Upper lobe of left lung (tissue), 6 donors: ENCODE results near the gene LIME1. TPM values are rescaled to one million over a fixed set of nuclear protein-coding genes. Genes with fewer than 3 reads are reported as not detected.

ENCODE experiments used
- ATAC-seq, 2 donors: fragments of 200-7000 bp; cut with Tn5 transposase; one replicate each; pipeline ENCODE4 v1.9.1; 2022; ENCODE audit warnings: mild to moderate bottlenecking in 2 of 2, moderate library complexity in 2 of 2; ENCODE audit not compliant: low FRiP score in 2 of 2
- DNase-seq, 2 donors: peaks; one replicate each; pipeline ENCODE4 v3.0.0-alpha.2; 2019 to 2020
- H3K27ac ChIP-seq, 4 donors: fragments of 200-600 bp; sonication (generic); one replicate each; pipeline ENCODE4 v1.5.1; 2016 to 2019
- H3K27me3 ChIP-seq, 4 donors: fragments of 200-600 bp; sonication (generic); one replicate each; pipeline ENCODE4 v1.5.1; 2017 to 2019
- H3K36me3 ChIP-seq, 4 donors: fragments of 200-600 bp; sonication (generic); one replicate each; pipeline ENCODE4 v1.5.1; 2016 to 2019
- H3K4me1 ChIP-seq, 4 donors: fragments of 200-600 bp; sonication (generic); one replicate each; pipeline ENCODE4 v1.5.1; 2018 to 2019
- H3K4me3 ChIP-seq, 4 donors: fragments of 200-600 bp; sonication (generic); one replicate each; pipeline ENCODE4 v1.5.1; 2017 to 2019; ENCODE audit warnings: mild to moderate bottlenecking in 2 of 4, moderate library complexity in 1 of 4
- H3K9me3 ChIP-seq, 4 donors: fragments of 200-600 bp; sonication (generic); one replicate each; pipeline ENCODE4 v1.5.1; 2018 to 2019
- EP300 ChIP-seq, 4 donors: sonication (generic); formaldehyde crosslinking; IDR thresholded peaks; one replicate each; pipeline ENCODE4 v1.5.1; 2017; ENCODE audit warnings: antibody characterized with exemption in 4 of 4, control low read depth in 2 of 4
- POLR2A ChIP-seq, 4 donors: fragments of 450-650 bp; IDR thresholded peaks; one replicate each; pipeline ENCODE4 v1.5.1; 2016 to 2017; ENCODE audit warnings: antibody characterized with exemption in 4 of 4, mild to moderate bottlenecking in 2 of 4
- POLR2AphosphoS5 ChIP-seq, 2 donors: sonication (generic); formaldehyde crosslinking; IDR thresholded peaks; one replicate each; pipeline ENCODE4 v1.5.1; 2017; ENCODE audit warnings: antibody characterized with exemption in 2 of 2
- WGBS, 2 donors: methylation state at CpG; one replicate each; pipeline ENCODE4 v1.1.5; 2017 to 2018; 5-methylcytosine and 5-hydroxymethylcytosine counted together
- total RNA-seq, 6 donors: library from RNA; depleted of rRNA in 4 of 6; stranded (reverse); fragments of >200 nt in 4 of 6; gene quantifications; one replicate each; pipeline versions ENCODE4 v1.1.0 to v1.2.1, GENCODE V29; 2016 to 2021
- TF ChIP-seq, protein P1 (sequence below), 6 experiments: fragments of 450-650 bp in 4 of 6; fragments of 200-600 bp in 2 of 6; sonication (generic) in 2 of 6; IDR thresholded peaks; one replicate each; pipeline ENCODE4 v1.5.1; 2016 to 2019; ENCODE audit warnings: antibody characterized with exemption in 6 of 6
- donor health status: DM: no; HTN: no; CAD: no; lungs with moderate emphysema.
- donor health status: DM: no; HTN: yes; CAD: no; lungs with severe emphysema.

Gene LIME1
- total RNA-seq, 6 donors from 2014 or later, result 12.4 to 51.3 (median 15.3) TPM

DNA sequence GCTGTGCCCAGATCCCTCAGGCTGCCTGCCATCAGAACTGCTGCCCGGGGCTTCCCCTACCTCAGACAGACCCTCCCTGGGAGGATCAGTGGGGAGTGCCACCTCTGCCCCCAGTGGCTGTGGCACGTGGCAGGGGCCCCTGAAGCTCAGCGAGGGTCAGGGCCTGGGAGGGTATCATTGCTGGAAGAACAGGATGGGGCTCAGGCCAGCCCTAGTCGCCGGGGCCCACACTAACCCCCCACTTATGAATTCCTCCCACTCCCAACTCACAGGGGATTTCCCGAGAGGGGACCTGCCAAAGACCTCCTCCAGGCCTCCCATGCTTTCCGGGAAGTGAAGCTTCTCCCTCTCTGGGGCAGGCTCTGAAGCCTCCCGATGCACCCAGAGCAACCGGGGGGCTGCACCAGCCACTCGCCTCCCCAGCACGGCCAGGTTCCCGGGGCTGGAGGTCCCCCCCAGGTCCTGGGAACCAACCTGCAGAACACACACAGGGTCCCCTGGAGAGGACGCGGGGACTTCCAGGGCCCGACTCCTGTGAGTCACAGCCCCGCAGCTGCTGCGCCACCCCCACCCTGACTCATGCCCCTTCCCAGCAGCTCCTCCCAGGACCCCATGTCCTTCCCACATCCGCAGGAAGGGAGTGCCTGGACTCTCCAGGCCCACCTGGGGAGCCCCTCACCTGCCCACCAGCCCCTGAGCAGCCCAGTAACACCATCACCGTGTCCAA lies 37.6 kb upstream of the LIME1 start:
- 53 to 60% methylated on average over 6 to 14 of the region's 19 CpGs for WGBS, 2 donors

DNA sequence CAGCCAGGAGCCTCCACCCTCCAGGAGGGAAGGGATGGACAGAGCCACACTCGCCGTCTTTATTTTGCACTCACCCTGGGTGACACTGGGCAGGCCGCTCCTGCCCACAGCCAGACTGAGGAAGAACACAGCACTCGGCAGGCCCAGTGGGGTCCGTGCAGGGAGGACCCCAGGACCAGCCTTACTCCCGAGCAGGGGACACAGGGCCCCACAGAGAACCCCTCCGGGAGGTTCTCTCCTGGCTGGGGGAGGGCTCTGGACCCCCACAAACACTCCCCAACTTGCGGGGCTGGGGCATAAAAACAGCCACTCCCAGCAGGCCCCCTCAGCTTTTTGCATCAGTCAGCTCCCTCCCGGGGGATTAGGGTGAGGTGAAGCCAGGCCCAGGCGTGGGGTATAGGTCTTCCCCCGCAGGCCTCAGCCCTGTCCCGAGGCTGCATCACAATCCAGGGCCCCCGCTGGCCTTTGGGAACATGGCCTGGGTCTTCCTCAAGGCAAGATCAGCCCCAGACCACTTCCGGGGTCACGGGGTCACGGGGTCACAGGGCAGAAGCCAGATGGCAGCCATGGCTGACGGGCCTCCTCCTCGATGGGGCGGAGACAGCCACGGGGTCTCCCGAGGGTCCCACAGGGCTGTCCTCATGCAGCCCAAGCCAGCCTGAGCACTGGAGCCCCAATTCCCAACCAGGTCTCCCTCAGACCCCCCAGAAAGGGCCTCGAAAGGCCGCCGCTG lies 36.8 kb upstream of the LIME1 start:
- Histone ChIP-seq H3K27ac (peak overlapping the region; percentile 13 to 77 (median 48)), H3K36me3 (peaks cover 2 to 35% (median 20%) of the 10 kb centered on the region in 4 donors), H3K27me3 (no peaks in the 10 kb centered on the region), H3K4me3 (no peak overlapping the region), H3K9me3 (no peaks in the 10 kb centered on the region), H3K4me1 (peaks cover 30 to 40% (median 32%) of the 10 kb centered on the region in 4 donors)
- DNase-seq (peak in 1 of 2 donors; percentile 72), ATAC-seq (no peak)
- 87 to 92% methylated on average over 14 to 21 of the region's 24 CpGs for WGBS, 2 donors
- TF ChIP-seq POLR2A (IDR thresholded peaks at IDR 0.05) (no peak), EP300 (IDR thresholded peaks at IDR 0.05) (no peak), POLR2AphosphoS5 (IDR thresholded peaks at IDR 0.05) (no peak)
- TF ChIP-seq, protein P1, sequence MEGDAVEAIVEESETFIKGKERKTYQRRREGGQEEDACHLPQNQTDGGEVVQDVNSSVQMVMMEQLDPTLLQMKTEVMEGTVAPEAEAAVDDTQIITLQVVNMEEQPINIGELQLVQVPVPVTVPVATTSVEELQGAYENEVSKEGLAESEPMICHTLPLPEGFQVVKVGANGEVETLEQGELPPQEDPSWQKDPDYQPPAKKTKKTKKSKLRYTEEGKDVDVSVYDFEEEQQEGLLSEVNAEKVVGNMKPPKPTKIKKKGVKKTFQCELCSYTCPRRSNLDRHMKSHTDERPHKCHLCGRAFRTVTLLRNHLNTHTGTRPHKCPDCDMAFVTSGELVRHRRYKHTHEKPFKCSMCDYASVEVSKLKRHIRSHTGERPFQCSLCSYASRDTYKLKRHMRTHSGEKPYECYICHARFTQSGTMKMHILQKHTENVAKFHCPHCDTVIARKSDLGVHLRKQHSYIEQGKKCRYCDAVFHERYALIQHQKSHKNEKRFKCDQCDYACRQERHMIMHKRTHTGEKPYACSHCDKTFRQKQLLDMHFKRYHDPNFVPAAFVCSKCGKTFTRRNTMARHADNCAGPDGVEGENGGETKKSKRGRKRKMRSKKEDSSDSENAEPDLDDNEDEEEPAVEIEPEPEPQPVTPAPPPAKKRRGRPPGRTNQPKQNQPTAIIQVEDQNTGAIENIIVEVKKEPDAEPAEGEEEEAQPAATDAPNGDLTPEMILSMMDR (IDR thresholded peaks at IDR 0.05), result no peak

More for the DNA sequence above, 37.6 kb upstream of the LIME1 start:
- Histone ChIP-seq H3K27ac (peak overlapping the region; percentile 13 to 77 (median 48)), H3K9me3 (no peaks in the 10 kb centered on the region), H3K4me1 (peaks cover 30 to 40% (median 32%) of the 10 kb centered on the region in 4 donors), H3K27me3 (no peaks in the 10 kb centered on the region), H3K4me3 (peak overlapping the region in 1 of 4 donors; percentile 7), H3K36me3 (peaks cover 0 to 35% (median 15%) of the 10 kb centered on the region in 4 donors)
- TF ChIP-seq POLR2AphosphoS5 (IDR thresholded peaks at IDR 0.05) (peak; percentile 53 to 79), POLR2A (IDR thresholded peaks at IDR 0.05) (no peak), EP300 (IDR thresholded peaks at IDR 0.05) (peak in 3 of 4 donors; percentile 65 to 77 (median 75))
- TF ChIP-seq, protein P1 (IDR thresholded peaks at IDR 0.05), result no peak
- DNase-seq, result peak; percentile 19 to 83
- peak; percentile 3 to 73 for ATAC-seq

DNA sequence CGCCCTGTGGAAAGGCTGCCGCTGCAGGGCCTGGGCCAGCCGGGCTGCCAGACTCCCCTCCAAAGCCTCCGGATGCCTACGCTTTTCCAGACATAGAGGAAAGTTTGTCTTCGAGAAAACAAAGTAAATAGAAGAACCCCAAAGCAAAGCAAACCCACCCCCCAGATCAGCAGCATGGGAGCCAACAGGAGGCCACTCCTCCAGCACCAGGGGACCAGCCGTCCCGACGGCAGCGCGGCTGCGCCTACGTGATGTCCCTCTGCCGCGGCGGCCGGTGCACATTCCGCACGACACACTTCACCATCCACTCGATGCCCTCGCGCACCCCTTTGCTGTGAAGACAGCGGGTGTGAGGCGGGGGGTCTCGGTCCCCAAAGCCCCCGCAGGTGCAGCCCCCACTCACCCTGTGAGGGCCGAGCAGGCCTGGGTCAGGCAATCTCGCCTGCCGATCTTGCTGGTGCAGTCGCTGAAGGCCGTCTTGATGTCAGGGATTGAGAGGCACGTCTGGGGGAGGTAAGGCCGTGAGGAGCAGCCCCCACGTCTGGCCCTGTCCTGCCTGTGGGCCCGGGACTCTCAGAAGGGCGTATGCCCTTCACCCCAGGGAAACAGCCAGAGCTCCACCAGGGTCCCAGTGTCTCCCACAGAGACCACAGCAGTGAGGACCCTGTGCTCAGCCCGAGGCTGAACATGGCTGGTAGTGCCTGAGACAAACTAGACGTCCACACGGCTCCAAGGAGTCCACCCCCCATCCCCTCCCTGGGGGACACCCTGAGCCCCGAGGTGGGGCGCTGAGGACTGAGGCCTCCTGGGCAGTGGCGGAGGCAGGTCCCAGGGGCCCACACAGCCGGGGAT lies 36.0 kb upstream of the LIME1 start:
- 90 to 95% methylated on average over 30 to 40 of the region's 43 CpGs for WGBS, 2 donors

DNA sequence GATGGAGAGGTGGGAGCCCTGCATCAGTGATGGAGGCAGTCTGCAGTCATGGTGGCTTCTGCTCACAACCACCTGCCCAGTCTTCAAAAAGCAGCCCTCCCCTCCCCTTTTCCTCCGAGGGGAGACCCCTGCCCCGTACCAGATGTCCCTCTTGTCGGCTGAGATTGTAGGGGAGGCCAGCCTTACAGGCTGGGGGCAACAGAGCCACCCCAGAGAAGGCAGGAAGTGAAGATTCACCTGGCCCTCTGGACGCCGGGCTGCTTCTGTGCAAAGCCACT lies 35.5 kb upstream of the LIME1 start:
- TF ChIP-seq POLR2AphosphoS5 (IDR thresholded peaks at IDR 0.05) (no peak), EP300 (IDR thresholded peaks at IDR 0.05) (no peak), POLR2A (IDR thresholded peaks at IDR 0.05) (no peak)
- TF ChIP-seq, protein P1 (IDR thresholded peaks at IDR 0.05), result no peak
- ATAC-seq, result no peak
- no peak for DNase-seq
- Histone ChIP-seq H3K27ac (peak overlapping the region in 1 of 4 donors; percentile 59), H3K9me3 (no peaks in the 10 kb centered on the region), H3K4me1 (peaks cover 31 to 38% (median 33%) of the 10 kb centered on the region in 4 donors), H3K4me3 (no peak overlapping the region), H3K36me3 (peaks cover 13 to 35% (median 31%) of the 10 kb centered on the region in 4 donors), H3K27me3 (no peaks in the 10 kb centered on the region)
- WGBS, 2 donors, result 69 to 93% methylated on average over 3 to 5 of the region's 5 CpGs

More for the DNA sequence above, 36.0 kb upstream of the LIME1 start:
- no peaks in the 10 kb centered on the region for H3K9me3 ChIP-seq
- H3K4me3 ChIP-seq, result no peak overlapping the region
- DNase-seq, result peak in 1 of 2 donors; percentile 84
- no peaks in the 10 kb centered on the region for H3K27me3 ChIP-seq
- H3K4me1 ChIP-seq, result peaks cover 30 to 40% (median 32%) of the 10 kb centered on the region in 4 donors
- H3K27ac ChIP-seq, result peak overlapping the region in 2 of 4 donors; percentile 45 to 77
- TF ChIP-seq EP300 (IDR thresholded peaks at IDR 0.05), result no peak
- peak in 1 of 2 donors; percentile 12 for TF ChIP-seq POLR2AphosphoS5 (IDR thresholded peaks at IDR 0.05)
- no peak for ATAC-seq
- peaks cover 9 to 35% (median 26%) of the 10 kb centered on the region in 4 donors for H3K36me3 ChIP-seq
